Measurements from ENCODE around the gene FBXL16.

DNA sequence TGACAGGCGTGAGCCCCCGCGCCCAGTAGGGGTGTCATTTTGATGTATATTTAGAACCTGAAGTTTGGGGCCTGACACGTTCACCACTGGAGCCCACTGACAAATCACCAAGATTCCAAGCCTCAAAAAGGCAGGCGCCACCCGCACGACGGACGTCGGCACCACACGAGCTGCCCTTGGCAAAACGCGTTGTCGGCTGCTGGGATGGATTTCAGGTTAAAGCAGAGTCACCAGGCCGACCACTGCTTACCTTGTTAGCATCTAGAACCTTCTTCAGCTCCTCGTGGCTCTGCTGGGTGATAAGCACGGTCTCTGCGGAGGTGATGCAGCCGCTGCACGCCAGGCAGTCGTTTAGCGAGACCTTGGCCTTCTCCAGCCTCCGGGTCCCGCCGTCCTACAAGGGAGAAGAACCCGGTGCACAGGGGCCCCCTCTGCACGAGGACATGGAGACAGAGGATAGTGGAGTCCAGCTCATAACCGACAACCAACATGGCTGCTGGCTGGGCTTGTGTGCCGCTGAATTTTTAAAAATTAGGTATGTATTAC is 31.4 kb upstream of the FBXL16 start:
- no peak for TF ChIP-seq POLR2A (IDR thresholded peaks at IDR 0.05)
- TF ChIP-seq, protein P1, sequence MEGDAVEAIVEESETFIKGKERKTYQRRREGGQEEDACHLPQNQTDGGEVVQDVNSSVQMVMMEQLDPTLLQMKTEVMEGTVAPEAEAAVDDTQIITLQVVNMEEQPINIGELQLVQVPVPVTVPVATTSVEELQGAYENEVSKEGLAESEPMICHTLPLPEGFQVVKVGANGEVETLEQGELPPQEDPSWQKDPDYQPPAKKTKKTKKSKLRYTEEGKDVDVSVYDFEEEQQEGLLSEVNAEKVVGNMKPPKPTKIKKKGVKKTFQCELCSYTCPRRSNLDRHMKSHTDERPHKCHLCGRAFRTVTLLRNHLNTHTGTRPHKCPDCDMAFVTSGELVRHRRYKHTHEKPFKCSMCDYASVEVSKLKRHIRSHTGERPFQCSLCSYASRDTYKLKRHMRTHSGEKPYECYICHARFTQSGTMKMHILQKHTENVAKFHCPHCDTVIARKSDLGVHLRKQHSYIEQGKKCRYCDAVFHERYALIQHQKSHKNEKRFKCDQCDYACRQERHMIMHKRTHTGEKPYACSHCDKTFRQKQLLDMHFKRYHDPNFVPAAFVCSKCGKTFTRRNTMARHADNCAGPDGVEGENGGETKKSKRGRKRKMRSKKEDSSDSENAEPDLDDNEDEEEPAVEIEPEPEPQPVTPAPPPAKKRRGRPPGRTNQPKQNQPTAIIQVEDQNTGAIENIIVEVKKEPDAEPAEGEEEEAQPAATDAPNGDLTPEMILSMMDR (IDR thresholded peaks at IDR 0.05), result no peak
